ENCODE results near the gene FAM210A. TPM values are rescaled to one million over a fixed set of nuclear protein-coding genes. Genes with fewer than 3 reads are reported as not detected.

The FAM210A gene
- total RNA-seq, 1 donor from 2014 or later: 26.2 TPM

GRCh38 chr18:13646633-13647032 lies 79.7 kb downstream of the FAM210A start:
- no peak for DNase-seq (ENCODE audit: low spot score)

DNA sequence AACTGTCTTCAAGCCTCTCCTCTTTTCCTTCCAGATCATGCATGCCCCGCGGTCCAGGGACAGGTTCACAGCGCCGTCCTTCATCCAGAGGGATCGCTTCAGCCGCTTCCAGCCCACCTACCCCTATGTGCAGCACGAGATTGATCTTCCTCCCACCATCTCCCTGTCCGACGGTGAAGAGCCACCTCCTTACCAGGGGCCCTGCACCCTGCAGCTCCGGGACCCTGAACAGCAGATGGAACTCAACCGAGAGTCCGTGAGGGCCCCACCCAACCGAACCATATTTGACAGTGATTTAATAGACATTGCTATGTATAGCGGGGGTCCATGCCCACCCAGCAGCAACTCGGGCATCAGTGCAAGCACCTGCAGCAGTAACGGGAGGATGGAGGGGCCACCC lies 81.3 kb downstream of the FAM210A start:
- no peak for DNase-seq (ENCODE audit: low spot score)

- peak; percentile 76 for DNase-seq (ENCODE audit: low spot score)
Observed at GRCh38 chr18:13643261-13643751, 83.1 kb downstream of the FAM210A start.

- DNase-seq (ENCODE audit: low spot score): no peak
Observed at GRCh38 chr18:13642440-13642827, 83.9 kb downstream of the FAM210A start.

DNA sequence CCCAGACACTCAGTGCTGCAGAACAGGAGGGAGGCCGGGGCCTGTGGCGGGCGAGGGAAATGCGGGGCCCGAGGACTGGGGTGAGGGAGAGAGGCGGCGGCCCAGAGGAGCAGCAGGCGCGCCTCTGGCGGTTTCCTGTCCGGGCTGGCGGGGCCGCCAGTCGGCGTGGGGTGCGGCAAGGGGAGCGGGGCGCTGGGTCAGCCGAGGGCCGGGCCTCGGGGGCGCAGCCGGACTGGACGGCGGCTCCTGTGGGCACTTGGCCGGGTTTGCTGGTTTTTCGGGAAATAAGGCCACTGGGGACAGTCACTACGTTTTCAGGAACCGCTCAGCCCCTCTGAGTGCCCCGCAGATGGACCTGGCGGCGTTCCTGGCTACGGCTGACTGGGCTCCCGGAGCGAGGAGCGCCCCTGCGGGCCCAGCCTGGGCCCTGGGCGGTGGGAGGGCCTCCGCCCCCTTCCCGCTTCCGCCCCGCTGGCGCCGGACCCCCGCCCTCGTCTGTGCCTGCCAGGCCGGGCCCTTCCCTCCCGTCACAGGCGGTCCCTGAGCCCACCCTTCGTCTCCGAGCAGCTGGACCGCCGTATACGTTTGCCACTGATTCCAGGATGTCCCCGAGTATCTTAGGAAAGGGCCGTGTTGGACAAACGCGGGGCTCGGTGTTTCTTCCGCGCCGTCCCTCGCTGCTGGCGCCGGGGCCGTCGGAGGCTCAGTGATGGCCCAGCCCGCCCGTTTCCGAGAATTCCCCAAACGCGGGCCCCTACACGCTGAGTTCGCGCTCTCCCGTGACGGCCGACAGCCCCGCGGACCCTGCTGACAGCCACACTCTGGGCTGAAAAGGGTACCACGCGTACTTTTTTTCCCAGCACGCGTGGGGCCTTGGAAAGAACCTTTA lies 84.6 kb downstream of the FAM210A start:
- DNase-seq (ENCODE audit: low spot score): peak; percentile 48

DNA sequence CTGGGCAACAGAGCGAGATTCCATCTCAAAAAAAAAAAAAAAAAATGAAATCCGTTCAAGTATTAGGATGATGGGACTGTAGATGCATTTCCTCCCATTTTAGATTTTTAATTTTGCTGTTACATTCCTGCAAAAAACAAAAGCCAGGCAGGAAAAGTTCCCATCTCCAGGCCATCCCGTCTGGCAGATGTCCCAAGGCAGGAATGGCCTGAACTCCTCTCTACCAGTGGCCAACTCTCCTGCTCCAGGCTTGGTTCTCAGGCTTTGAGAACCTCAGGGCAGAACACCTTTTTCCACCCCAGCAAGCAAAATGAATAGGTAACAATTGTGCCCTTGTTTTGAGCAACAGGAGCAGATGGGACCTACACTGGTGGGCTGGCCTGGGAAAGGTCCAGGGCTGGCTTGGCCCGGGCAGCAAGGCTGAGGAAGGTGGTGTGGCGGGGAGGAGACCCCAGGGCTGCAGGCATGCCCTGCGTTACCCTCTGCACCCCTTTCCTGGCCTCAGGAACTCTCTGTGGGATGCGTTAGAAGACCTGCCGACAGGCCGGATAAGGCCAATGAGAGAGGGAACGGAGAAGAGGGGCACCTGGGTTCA lies 86.0 kb downstream of the FAM210A start:
- DNase-seq (ENCODE audit: low spot score): no peak

DNA sequence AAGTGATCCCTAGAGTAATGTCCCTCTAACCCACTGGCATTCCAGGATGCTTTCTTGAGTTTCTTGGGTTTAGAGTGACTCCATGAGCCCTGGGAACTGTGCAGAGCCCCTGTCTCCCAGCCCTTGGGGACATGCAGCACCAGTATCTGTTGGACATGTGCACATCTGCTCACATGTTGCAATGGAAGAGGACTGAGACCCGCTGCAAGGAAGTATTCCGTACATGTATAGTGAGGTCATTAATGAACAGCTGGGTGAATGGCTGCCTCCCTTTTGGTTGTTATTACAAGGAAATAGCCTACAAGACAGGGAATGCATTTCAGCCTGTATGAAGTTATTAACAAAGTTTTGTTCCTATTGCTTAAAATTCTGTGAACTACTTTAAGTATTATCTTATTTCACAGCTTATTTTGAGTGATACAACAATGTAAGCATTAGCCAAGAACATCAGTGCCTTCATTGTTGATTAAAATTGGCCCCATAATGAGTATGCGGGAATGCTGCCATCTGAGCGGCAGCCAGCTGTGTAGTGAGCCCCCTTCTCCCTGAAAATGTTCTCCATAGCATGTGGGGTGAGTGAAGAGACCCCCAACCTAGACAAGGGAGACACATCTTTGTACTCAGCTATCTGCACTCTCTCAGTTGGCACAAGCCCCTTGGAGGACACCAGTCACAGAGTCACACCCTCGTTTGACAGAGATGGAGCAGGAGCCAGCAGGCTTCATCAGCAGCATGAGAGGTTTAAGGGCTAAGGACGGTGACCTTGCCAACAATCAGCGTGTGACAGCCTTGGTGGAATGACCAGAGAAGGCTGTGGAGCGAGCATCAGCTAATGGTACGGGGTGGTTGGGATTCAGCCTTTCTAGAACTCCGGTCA lies 87.4 kb downstream of the FAM210A start:
- no peak for DNase-seq (ENCODE audit: low spot score)

- DNase-seq (ENCODE audit: low spot score): no peak
Observed at GRCh38 chr18:13635046-13635445, 91.3 kb downstream of the FAM210A start.

GRCh38 chr18:13633700-13634099 lies 92.7 kb downstream of the FAM210A start:
- DNase-seq (ENCODE audit: low spot score): no peak

DNA sequence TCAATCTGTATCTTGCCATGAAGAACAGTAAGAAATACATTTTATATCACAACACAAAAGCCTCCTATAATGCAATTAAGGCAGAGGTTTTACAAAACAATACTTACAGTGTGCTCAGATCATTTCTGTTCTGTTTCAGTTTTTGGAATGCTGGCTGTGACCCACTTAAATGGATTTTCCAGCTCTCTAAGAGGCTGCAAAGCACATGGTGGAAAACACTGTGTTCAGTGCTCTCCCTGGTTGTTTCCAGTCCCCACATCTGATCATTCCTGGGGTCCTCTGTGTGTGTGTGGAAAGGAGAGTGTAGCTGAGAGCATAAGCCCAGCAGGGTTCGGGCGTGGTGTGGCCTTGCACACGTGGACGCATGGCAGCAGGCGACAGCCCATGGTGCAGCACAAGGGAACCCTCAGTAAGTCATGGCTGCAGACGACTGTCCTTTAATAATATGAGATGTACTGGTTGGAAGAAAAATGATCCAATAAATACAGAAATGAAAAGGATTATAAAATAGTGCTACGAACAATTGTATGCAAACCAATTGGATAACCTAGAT lies 95.6 kb downstream of the FAM210A start:
- no peak for DNase-seq (ENCODE audit: low spot score)

DNA sequence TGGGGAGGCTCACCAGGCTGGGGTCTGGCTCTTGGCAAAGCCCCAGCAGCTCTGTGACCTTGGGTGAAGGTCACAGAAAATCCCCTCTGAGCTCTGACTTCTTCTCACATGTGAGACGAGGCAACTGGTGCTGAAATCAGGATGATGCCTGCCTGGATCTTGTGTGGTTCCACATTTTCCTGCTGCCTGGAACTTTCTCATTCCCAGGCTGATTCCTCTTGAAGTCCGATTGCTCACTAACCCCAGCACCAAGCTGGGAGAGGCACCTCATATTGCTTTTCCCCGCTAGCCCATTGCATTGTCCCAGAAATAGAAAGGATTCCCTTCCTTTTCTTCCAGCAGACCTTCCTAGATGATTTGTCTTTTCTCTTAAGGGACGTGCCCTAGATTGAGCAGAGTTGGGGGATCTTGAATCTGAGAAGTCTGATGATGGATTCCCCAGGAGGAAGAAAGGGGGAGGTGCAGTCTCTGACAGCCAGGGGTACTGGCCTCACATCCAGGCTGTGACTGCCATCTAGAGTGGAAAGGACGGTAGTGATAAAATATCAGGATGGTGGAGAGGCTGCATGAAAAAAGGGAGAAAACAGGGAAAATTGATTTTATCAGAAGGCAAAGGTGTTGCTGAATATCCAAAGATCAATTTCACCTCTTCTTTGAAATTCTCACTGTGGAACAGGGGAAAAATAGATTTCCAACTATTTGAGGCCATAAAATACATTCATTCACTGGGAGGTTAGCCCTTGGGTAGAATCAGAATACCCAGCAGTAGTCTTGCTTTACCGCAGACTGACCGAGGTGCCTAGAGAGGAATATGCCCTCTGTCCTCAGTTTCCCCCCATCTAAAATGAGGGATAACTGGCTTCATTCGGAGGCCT lies 96.3 kb downstream of the FAM210A start:
- peak; percentile 84 for DNase-seq (ENCODE audit: low spot score)

DNA sequence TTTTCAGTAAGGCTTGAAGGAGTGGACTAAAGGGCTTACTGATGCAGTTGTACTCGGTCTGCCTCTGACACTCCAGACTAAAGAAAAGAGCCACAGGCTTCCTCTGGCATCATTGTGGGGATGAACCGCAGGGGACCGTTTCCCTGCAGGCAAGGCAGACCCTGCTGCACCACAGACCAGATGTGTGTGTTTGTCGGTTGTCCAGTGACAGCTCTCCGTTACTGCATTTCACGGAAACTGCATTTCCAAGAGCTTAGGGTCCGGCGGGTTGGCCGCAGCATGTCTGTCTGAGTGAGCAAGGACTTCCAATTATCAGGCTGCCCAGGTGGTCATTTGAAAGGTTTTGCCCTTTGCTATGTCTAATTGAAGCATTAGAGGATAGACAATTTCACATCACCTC lies 98.1 kb downstream of the FAM210A start:
- DNase-seq (ENCODE audit: low spot score): no peak

DNA sequence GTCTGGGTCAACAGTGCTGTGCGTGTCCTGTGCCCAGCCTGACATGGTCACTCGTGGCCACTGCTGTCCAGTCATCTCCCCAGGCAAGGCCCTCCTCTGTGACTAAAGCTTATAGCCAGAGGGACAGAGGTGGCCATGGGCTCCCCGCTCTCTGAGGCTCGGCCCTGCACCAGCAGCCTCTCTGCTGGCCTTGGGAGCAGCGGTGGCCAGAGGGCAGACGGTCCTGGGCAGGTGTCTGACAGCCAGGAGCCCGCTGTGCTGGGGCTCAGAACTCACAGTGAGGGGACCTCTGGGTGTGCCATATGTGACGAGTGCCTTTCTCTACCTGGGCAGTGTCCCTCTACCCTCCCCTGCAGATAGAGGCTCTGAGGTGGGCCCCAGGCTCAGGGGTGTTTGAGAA lies 98.7 kb downstream of the FAM210A start:
- no peak for DNase-seq (ENCODE audit: low spot score)

DNA sequence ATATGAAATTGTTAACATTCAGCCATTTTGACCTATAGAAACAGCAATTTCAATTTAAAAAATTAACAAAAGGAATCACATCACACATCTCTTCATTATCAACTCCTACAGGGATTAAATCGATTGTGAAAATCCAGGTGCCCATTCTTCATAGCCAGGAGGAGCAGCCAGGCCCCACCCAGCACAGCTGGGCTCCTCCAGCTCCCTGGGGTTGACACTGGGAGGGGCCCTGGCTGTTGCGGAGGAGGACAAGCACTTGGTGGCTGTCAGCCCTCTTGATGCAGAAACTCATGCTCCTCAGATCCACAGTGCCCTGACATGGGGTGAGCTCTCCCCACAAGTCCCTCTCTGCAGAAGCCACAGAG lies 99.8 kb downstream of the FAM210A start:
- DNase-seq (ENCODE audit: low spot score): no peak

DNA sequence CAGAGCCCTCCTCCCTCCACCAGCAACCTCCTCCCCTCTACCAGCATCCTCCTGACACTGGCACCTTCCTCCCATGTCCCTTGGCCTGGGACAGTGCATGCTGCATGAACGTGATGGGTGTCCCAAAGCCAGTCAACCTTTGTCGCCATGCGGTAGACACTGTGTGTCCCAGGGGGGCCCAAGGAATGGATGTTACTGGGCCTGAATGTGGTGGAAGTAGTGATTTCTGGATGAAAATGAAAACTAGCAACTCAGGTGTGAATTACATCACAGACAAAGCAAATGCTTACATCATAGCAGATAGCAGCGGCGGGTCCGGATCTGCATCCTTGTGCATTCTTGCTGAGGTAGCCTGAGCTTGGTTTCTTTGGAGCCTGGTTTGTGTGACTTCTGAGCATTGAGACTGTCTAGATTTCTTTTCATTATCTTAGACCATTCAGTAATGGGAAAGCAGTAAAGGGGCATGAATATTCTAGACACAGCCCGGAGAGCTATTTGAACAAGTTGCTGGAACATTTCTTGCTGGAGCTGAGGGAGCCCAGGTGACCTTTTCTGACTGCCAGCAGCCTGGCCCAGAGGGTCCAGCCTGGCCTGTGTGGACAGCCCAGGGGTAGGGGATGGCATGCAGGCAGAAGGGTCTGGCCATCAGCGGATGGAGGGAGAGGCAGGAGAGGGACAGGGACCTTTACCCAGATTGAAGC lies 100.4 kb downstream of the FAM210A start:
- DNase-seq (ENCODE audit: low spot score): no peak

- DNase-seq (ENCODE audit: low spot score): no peak
Observed at GRCh38 chr18:13625355-13625754, 101.0 kb downstream of the FAM210A start.

- DNase-seq (ENCODE audit: low spot score): no peak
Observed at GRCh38 chr18:13624563-13625237, 101.7 kb downstream of the FAM210A start.

- no peak for DNase-seq (ENCODE audit: low spot score)
Observed at GRCh38 chr18:13623871-13624270, 102.5 kb downstream of the FAM210A start.

DNA sequence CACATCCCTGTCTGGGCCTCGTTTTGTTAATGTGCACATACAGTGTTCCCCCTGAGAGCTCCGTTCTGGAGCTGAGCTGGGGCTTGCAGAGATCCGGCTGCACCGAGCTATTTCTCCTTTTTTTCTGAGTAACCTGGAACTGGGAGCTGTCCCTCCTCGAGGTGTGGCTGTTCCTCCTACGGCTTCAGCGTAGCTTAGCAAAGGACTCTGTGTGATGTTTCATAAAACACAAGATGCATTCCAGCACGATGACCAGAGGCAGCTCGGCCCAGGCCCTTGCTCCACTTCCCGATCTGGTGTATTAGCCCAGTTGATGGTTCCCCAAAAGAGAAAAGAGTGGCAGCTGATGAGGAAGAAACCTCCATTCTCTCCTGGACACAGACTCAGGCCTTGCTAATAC lies 103.0 kb downstream of the FAM210A start:
- DNase-seq (ENCODE audit: low spot score): no peak

DNA sequence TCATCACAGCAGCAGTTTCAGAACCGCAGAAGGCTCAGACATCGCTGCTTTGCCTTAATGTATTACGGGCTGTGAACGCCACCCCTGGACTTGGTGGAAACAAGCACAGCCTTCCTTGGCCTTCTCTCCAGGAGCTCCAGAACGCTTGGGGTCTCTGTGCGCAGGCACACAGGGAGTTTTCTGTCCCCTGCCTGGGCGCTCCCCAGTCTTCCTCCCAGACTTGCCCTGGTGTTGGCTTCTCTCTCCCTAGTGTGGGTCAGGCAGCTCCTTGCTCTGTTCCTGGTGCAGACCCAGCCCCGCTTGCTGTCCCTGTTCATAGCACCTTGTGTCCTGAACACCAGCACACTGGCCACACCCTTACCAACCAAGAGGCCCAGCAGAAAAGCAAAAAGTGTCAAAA lies 103.6 kb downstream of the FAM210A start:
- no peak for DNase-seq (ENCODE audit: low spot score)
